AG09319 (cell line): Measurements from ENCODE around the gene GPM6B.

Source experiments
- DNase-seq: peaks from one replicate; pipeline ENCODE4 v3.0.0-alpha.2; 2010; ENCODE audit warnings: low read depth; ENCODE audit errors: extremely low read depth
- CTCF ChIP-seq: IDR thresholded peaks from 2 replicates; pipeline ENCODE4 v1.5.1; 2011; ENCODE audit warnings: low read depth, mild to moderate bottlenecking, inconsistent platforms, low read length, moderate library complexity

Gene GPM6B

GRCh38 chrX:13854003-13854402 is 37.1 kb upstream of the GPM6B start:
- no peak for DNase-seq
- no peak for TF ChIP-seq CTCF

- TF ChIP-seq CTCF: no peak
- no peak for DNase-seq
These were observed 35.3 kb upstream of the GPM6B start for GRCh38 chrX:13852001-13852695.

GRCh38 chrX:13845721-13846378 is 29.0 kb upstream of the GPM6B start:
- TF ChIP-seq CTCF: no peak
- no peak for DNase-seq

- TF ChIP-seq CTCF: no peak
- no peak for DNase-seq
These were observed 26.3 kb upstream of the GPM6B start for GRCh38 chrX:13843150-13843721.

DNA sequence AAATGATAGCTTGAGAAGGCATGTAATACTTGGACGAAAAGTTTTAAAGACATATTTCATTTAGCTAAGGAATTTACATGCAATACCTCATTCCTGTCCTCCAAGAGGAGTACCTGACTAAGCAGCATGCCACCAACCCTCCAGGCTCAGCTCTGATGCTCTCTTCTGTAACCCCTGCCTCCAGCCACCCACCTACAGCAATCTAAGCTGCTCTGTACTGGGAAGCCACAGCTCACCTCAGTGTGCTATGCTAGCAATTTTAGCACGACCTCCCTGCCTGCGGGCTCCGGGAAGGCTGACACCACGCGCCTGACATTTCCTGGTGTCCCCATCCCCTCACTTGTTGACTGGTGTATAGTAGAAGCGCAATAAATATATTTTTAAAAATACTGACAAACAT is 23.2 kb upstream of the GPM6B start:
- no peak for TF ChIP-seq CTCF
- DNase-seq: no peak

GRCh38 chrX:13837290-13837745 is 20.4 kb upstream of the GPM6B start:
- no peak for DNase-seq
- TF ChIP-seq CTCF: no peak

- DNase-seq: no peak
- no peak for TF ChIP-seq CTCF
These were observed 19.7 kb upstream of the GPM6B start for GRCh38 chrX:13836575-13836974.
